Measurements from ENCODE around the gene RTTN. TPM values are rescaled to one million over a fixed set of nuclear protein-coding genes. Genes with fewer than 3 reads are reported as not detected.

Gene RTTN
- total and polyA plus RNA-seq, 10 of the 15 experiments (the other 5 are each of a cell fraction or from before 2014, with no cell fraction given): 9.4 to 36.6 (median 15.7) TPM

DNA sequence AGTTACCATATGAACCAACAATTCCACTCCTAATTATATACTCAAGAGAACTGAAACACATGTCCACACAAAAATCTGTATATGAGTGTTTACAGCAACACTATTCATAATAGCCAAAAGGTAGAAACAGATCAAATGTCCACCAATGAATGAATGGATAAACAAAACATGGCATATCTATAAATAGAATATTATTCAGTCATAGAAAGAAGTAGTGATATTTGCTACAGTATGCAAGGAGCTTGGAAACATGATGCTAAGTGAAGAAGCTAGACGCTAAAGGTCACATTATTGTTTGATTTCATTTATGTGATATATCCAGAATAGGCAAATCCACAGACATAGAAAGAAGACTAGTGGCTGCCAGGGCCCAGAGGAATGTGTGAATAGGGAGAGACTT lies 92.0 kb downstream of the RTTN start (continued):
- TF ChIP-seq TCF3 (IDR thresholded peaks at IDR 0.05; ENCODE audit: borderline replicate concordance, insufficient read depth, low read depth, low read length) (no peak), MXI1 (IDR thresholded peaks at IDR 0.05; ENCODE audit: low read depth, low read length) (no peak), TARDBP (IDR thresholded peaks at IDR 0.05; ENCODE audit: borderline replicate concordance) (no peak), DPF2 (IDR thresholded peaks at IDR 0.05) (no peak), HDAC6 (IDR thresholded peaks at IDR 0.05; ENCODE audit: unreplicated experiment) (no peak), NR2C2 (IDR thresholded peaks at IDR 0.05; ENCODE audit: borderline replicate concordance, control insufficient read depth, insufficient read length, low read depth) (no peak)
- TF ChIP-seq, protein P1, sequence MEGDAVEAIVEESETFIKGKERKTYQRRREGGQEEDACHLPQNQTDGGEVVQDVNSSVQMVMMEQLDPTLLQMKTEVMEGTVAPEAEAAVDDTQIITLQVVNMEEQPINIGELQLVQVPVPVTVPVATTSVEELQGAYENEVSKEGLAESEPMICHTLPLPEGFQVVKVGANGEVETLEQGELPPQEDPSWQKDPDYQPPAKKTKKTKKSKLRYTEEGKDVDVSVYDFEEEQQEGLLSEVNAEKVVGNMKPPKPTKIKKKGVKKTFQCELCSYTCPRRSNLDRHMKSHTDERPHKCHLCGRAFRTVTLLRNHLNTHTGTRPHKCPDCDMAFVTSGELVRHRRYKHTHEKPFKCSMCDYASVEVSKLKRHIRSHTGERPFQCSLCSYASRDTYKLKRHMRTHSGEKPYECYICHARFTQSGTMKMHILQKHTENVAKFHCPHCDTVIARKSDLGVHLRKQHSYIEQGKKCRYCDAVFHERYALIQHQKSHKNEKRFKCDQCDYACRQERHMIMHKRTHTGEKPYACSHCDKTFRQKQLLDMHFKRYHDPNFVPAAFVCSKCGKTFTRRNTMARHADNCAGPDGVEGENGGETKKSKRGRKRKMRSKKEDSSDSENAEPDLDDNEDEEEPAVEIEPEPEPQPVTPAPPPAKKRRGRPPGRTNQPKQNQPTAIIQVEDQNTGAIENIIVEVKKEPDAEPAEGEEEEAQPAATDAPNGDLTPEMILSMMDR (IDR thresholded peaks at IDR 0.05 in 2 of 3, conservative IDR thresholded peaks at IDR 0.05 in 1 of 3; ENCODE audit: control insufficient read depth in 2 of 3, extremely low read depth in 1 of 3, insufficient read depth in 1 of 3, low read depth in 3 of 3, low read length in 3 of 3): no peak

DNA sequence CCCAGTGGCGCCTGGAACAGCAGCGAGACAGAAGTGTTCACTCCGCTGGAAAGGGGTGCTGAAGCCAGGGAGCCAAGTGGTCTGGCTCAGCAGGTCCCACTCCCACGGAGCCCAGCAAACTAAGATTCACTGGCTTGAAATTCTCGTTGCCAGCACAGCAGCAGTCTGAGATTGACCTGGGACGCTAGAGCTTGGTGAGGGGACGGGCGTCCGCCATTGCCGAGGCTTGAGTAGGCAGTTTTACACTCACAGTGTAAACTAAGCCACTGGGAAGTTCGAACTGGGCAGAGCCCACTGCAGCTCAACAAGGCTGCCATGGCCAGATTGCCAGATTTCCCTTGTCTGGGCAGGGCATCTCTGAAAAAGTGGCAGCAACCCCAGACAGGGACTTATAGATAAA lies 94.8 kb downstream of the RTTN start:
- no peak overlapping the region for H3K27ac ChIP-seq (ENCODE audit: control insufficient read depth, insufficient read depth)
- H3K4me2 ChIP-seq (ENCODE audit: control insufficient read depth, insufficient read depth): no peak overlapping the region
- ATAC-seq (no peak), DNase-seq (ENCODE audit: low read depth, low spot score) (no peak), FAIRE-seq (no peak)
- ChIA-PET POLR2A (no interaction called here), SMC1A (ENCODE audit: uncharacterized antibody, unreplicated experiment) (no interaction called here), RAD21 (ENCODE audit: unreplicated experiment) (no interaction called here), CTCF (interaction anchor here (0.6 kb wide), 1 partner anchor 1630 kb away, joined by 3 read pairs; no protein-coding TSS in a partner anchor)
- TF ChIP-seq RELA (IDR thresholded peaks at IDR 0.05; ENCODE audit: borderline replicate concordance, partially characterized antibody) (no peak), ETV6 (conservative IDR thresholded peaks at IDR 0.05 in 1 of 2, IDR thresholded peaks at IDR 0.05 in 1 of 2; ENCODE audit: borderline replicate concordance in 1 of 2, low read depth in 1 of 2) (no peak), GABPA (IDR thresholded peaks at IDR 0.05; ENCODE audit: low read depth) (no peak), IRF4 (IDR thresholded peaks at IDR 0.05; ENCODE audit: low read depth, low read length) (no peak), CBX5 (IDR thresholded peaks at IDR 0.05; ENCODE audit: low read depth) (no peak), EP300 (IDR thresholded peaks at IDR 0.05; ENCODE audit: borderline replicate concordance in 1 of 2, control insufficient read depth in 1 of 2, low read depth in 2 of 2, low read length in 2 of 2) (no peak), MEF2A (IDR thresholded peaks at IDR 0.05; ENCODE audit: insufficient read depth, low read depth, low read length) (no peak)
- no peaks in the 10 kb centered on the region for H3K79me2 ChIP-seq (ENCODE audit: control insufficient read depth, insufficient read depth, low read length)
- in situ Hi-C loops (cut with MboI) (no loop called here), intact Hi-C loops (cut with micrococcal nuclease; ENCODE audit: unreplicated experiment) (no loop called here)
- 93% methylated on average over 11 of the region's 11 CpGs for WGBS (ENCODE audit: insufficient coverage, insufficient replicate concordance, low lambda C conversion rate, missing lambda C conversion rate)
- peaks cover 3 to 6% of the 10 kb centered on the region in 2 experiments; a peak in 3 of 4 replicates for H3K36me3 ChIP-seq (ENCODE audit: control insufficient read depth in 2 of 2, insufficient read depth in 2 of 2, low read length in 1 of 2)
- no peak overlapping the region for H2AFZ ChIP-seq (ENCODE audit: control insufficient read depth, low read depth, low read length)
- no TSS peak for BruUV-seq (replicated peaks)
- no peaks in the 10 kb centered on the region; the same call in 2 of the 3 replicates for H3K9me3 ChIP-seq (replicated peaks; ENCODE audit: control insufficient read depth, insufficient read depth, low read length)
- no peaks in the 10 kb centered on the region for H3K27me3 ChIP-seq (replicated peaks in 1 of 2; ENCODE audit: control insufficient read depth in 2 of 2, insufficient read depth in 2 of 2, low read length in 1 of 2)
- no peak overlapping the region for H3K4me3 ChIP-seq
- H4K20me1 ChIP-seq (ENCODE audit: control insufficient read depth, insufficient read depth): no peaks in the 10 kb centered on the region
- no peaks in the 10 kb centered on the region for H3K4me1 ChIP-seq (ENCODE audit: control insufficient read depth, insufficient read depth, low read length)
- H3K9ac ChIP-seq (ENCODE audit: control insufficient read depth, insufficient read depth, low read length): no peak overlapping the region
